Measurements from ENCODE around the gene ZNF436.

DNA sequence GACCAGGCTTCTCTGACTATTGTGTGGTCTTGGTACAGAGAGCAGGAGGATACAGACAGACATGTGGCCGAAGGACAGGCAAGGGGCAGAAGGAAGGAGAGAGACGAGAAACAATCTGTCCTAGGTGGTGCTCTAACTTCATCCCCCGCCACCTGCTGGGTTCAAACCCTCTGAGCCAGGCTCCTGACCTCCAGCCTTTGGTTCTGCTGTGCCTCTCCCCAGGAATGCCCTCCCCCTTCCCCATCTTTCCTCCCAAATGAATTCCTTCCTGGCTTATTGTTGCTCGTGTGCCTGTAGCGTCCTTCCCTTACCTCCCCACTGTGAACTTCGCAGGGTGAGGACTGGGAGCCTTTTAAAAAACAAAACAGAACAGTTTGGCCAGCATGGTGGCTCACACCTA is 49.5 kb upstream of the ZNF436 start:
- TF ChIP-seq POLR2AphosphoS5 (IDR thresholded peaks at IDR 0.05) (no peak), EP300 (IDR thresholded peaks at IDR 0.05) (no peak)

All from sigmoid colon (tissue), 4 donors.